ENCODE measurements around the gene COL27A1. TPM values are rescaled to one million over a fixed set of nuclear protein-coding genes. Genes with fewer than 3 reads are reported as not detected.
A peak's percentile ranks its signal among the peaks of the same experiment; 100 is the strongest.

The COL27A1 gene
- total RNA-seq, 1 donor from 2014 or later, result 4.3 TPM

- TF ChIP-seq, protein P1, sequence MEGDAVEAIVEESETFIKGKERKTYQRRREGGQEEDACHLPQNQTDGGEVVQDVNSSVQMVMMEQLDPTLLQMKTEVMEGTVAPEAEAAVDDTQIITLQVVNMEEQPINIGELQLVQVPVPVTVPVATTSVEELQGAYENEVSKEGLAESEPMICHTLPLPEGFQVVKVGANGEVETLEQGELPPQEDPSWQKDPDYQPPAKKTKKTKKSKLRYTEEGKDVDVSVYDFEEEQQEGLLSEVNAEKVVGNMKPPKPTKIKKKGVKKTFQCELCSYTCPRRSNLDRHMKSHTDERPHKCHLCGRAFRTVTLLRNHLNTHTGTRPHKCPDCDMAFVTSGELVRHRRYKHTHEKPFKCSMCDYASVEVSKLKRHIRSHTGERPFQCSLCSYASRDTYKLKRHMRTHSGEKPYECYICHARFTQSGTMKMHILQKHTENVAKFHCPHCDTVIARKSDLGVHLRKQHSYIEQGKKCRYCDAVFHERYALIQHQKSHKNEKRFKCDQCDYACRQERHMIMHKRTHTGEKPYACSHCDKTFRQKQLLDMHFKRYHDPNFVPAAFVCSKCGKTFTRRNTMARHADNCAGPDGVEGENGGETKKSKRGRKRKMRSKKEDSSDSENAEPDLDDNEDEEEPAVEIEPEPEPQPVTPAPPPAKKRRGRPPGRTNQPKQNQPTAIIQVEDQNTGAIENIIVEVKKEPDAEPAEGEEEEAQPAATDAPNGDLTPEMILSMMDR (IDR thresholded peaks at IDR 0.05), result no peak
- TF ChIP-seq EZH2phosphoT487 (IDR thresholded peaks at IDR 0.05) (no peak), EZH2 (IDR thresholded peaks at IDR 0.05) (no peak)
- Mint-ChIP-seq H3K4me1 (peaks cover 68% of the 10 kb centered on the region), H3K27me3 (ENCODE audit: insufficient read depth, low read depth) (peaks cover 7% of the 10 kb centered on the region), H3K27ac (peak overlapping the region; percentile 58), H3K4me3 (peak overlapping the region; percentile 22), H3K36me3 (peaks cover 1% of the 10 kb centered on the region), H3K9me3 (no peaks in the 10 kb centered on the region)
- Histone ChIP-seq H3K4me1 (peaks cover 16% of the 10 kb centered on the region), H3K9me3 (ENCODE audit: low read depth) (no peaks in the 10 kb centered on the region), H2AFZ (replicated peaks) (no peak overlapping the region), H3K27me3 (no peaks in the 10 kb centered on the region), H3K4me2 (peak overlapping the region; percentile 7), H3K27ac (no peak overlapping the region), H3F3A (ENCODE audit: low read depth) (peaks cover 18% of the 10 kb centered on the region), H3K4me3 (no peak overlapping the region), H4K20me1 (ENCODE audit: low read depth) (peaks cover 15% of the 10 kb centered on the region), H3K9ac (peak overlapping the region; percentile 12), H3K79me2 (ENCODE audit: low read depth) (no peaks in the 10 kb centered on the region), H3K36me3 (no peaks in the 10 kb centered on the region)
- peak; percentile 60 for DNase-seq (ENCODE audit: low spot score)
Observed at GRCh38 chr9:114176624-114177291, 21.4 kb downstream of the COL27A1 start.

GRCh38 chr9:114177423-114178064 is 22.2 kb downstream of the COL27A1 start:
- peaks cover 6% of the 10 kb centered on the region for H3K27me3 Mint-ChIP-seq (ENCODE audit: insufficient read depth, low read depth)
- H3K27ac Mint-ChIP-seq, result peak overlapping the region; percentile 58
- peaks cover 67% of the 10 kb centered on the region for H3K4me1 Mint-ChIP-seq
- Histone ChIP-seq H3K4me1 (peaks cover 16% of the 10 kb centered on the region), H3F3A (ENCODE audit: low read depth) (peaks cover 18% of the 10 kb centered on the region), H4K20me1 (ENCODE audit: low read depth) (peaks cover 16% of the 10 kb centered on the region), H3K27me3 (no peaks in the 10 kb centered on the region), H3K4me3 (no peak overlapping the region), H3K79me2 (ENCODE audit: low read depth) (no peaks in the 10 kb centered on the region), H3K9me3 (ENCODE audit: low read depth) (no peaks in the 10 kb centered on the region), H3K27ac (no peak overlapping the region), H3K4me2 (peak overlapping the region; percentile 7), H3K36me3 (no peaks in the 10 kb centered on the region), H2AFZ (replicated peaks) (no peak overlapping the region), H3K9ac (peak overlapping the region; percentile 12)
- no peak overlapping the region for H3K4me3 Mint-ChIP-seq
- peaks cover 1% of the 10 kb centered on the region for H3K36me3 Mint-ChIP-seq
- TF ChIP-seq EZH2phosphoT487 (IDR thresholded peaks at IDR 0.05) (no peak), EZH2 (IDR thresholded peaks at IDR 0.05) (no peak)
- TF ChIP-seq, protein P1 (IDR thresholded peaks at IDR 0.05), result no peak
- no peaks in the 10 kb centered on the region for H3K9me3 Mint-ChIP-seq
- no peak for DNase-seq (ENCODE audit: low spot score)

GRCh38 chr9:114178076-114178475 is 22.7 kb downstream of the COL27A1 start:
- no peak overlapping the region for H3K4me3 Mint-ChIP-seq
- H3K4me3 ChIP-seq, result no peak overlapping the region
- no peak overlapping the region for H3K4me2 ChIP-seq
- H3K4me1 ChIP-seq, result peaks cover 16% of the 10 kb centered on the region
- H3K9me3 Mint-ChIP-seq, result no peaks in the 10 kb centered on the region
- no peak overlapping the region for H3K27ac ChIP-seq
- H3K36me3 ChIP-seq, result no peaks in the 10 kb centered on the region
- no peak overlapping the region for H2AFZ ChIP-seq (replicated peaks)
- H3K4me1 Mint-ChIP-seq, result peaks cover 63% of the 10 kb centered on the region
- no peaks in the 10 kb centered on the region for H3K9me3 ChIP-seq (ENCODE audit: low read depth)
- H3K27me3 Mint-ChIP-seq (ENCODE audit: insufficient read depth, low read depth), result peaks cover 8% of the 10 kb centered on the region
- no peak for TF ChIP-seq EZH2 (IDR thresholded peaks at IDR 0.05)
- TF ChIP-seq EZH2phosphoT487 (IDR thresholded peaks at IDR 0.05), result no peak
- TF ChIP-seq, protein P1 (IDR thresholded peaks at IDR 0.05), result no peak
- peaks cover 16% of the 10 kb centered on the region for H4K20me1 ChIP-seq (ENCODE audit: low read depth)
- H3K79me2 ChIP-seq (ENCODE audit: low read depth), result no peaks in the 10 kb centered on the region
- no peak for DNase-seq (ENCODE audit: low spot score)
- H3F3A ChIP-seq (ENCODE audit: low read depth), result peaks cover 18% of the 10 kb centered on the region
- H3K27me3 ChIP-seq, result no peaks in the 10 kb centered on the region
- H3K9ac ChIP-seq, result no peak overlapping the region
- peaks cover 1% of the 10 kb centered on the region for H3K36me3 Mint-ChIP-seq
- H3K27ac Mint-ChIP-seq, result peak overlapping the region; percentile 53
